Measurements from ENCODE around the gene C15orf39.

The C15orf39 gene

DNA sequence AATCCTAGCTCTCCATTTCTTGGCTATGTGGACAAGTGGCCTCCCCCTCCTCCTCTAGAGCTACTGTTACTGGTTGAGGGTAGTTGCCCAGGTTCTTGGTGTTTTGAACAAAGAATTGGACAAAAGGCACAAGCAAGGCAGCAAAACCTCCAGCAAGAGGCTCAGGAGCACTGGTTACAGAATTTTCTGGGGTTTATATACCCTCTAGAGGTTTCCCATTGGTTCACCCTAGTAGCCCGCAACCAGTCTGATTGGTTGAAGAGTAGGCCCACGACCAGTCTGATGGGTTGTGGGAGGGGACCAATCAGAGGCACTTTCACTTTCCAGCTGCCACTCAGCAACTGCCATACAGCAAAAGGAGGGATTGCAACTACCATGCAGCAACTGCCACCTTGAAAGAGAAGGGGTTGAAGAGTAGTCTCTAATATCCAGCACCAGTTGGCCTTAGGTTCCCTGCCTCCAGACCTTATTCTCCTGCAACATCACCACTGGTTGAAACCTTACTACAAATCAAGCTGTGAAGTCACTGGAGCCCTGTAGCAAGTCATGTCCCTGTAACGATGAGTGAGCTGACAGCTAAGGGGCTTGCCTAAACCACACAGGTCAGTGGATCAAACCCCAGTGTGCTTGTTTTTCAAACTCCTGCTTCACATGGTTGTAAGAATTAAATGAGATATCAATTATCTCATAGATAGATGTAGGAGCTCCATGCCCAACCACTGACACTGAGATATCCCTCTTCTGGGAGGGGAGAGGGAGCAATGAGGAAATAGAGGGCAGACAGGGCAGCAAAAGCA lies 2.9 kb upstream of the C15orf39 start:
- Mint-ChIP-seq H3K4me1 (ENCODE audit: low read depth) (peaks cover 33% of the 10 kb centered on the region), H3K36me3 (ENCODE audit: low read depth) (peaks cover 9% of the 10 kb centered on the region), H3K27ac (no peak overlapping the region), H3K9me3 (no peaks in the 10 kb centered on the region), H3K27me3 (peaks cover 12% of the 10 kb centered on the region), H3K4me3 (no peak overlapping the region)
- no peak for DNase-seq

DNA sequence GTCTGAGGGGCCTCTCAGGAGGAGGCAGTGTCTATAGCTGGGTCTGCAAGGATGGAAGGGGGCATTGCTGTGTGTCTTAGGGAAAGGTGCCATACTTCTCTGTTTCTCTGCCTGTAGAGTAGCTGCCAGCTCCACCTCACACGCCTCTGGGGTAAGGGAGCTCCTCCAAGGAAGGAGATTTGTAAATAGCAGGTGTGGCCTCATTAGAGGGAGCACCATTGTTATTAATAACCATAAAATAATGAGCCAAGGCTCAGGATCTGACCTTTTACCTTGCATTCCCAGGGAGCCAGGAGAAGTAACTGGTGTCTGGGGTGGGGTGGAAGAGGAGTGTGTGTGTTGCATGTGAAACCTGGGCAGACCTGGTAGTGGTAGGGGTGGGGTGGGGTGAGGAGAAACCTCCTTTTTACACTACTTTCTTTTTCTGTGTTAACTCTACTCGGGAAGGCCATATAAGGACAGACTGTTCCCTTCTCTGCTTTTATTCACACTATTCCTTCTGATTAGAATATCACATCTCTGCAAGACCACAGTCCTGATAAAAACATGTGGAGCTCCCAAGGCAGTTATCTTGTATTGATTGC lies 2.2 kb upstream of the C15orf39 start:
- H3K4me3 Mint-ChIP-seq: no peak overlapping the region

GRCh38 chr15:75200391-75200764 lies 1.3 kb upstream of the C15orf39 start:
- H3K27me3 Mint-ChIP-seq: no peaks in the 10 kb centered on the region
- peak overlapping the region; percentile 90 for H3K27ac Mint-ChIP-seq
- no peaks in the 10 kb centered on the region for H3K9me3 Mint-ChIP-seq
- no peak for DNase-seq
- H3K36me3 Mint-ChIP-seq (ENCODE audit: low read depth): peaks cover 16% of the 10 kb centered on the region
- H3K4me3 Mint-ChIP-seq: peak overlapping the region; percentile 83
- peaks cover 48% of the 10 kb centered on the region for H3K4me1 Mint-ChIP-seq (ENCODE audit: low read depth)

More for the DNA sequence above, 2.2 kb upstream of the C15orf39 start:
- no peaks in the 10 kb centered on the region for H3K9me3 Mint-ChIP-seq
- peaks cover 5% of the 10 kb centered on the region for H3K27me3 Mint-ChIP-seq
- peaks cover 9% of the 10 kb centered on the region for H3K36me3 Mint-ChIP-seq (ENCODE audit: low read depth)
- DNase-seq: no peak
- no peak overlapping the region for H3K27ac Mint-ChIP-seq
- peaks cover 40% of the 10 kb centered on the region for H3K4me1 Mint-ChIP-seq (ENCODE audit: low read depth)

DNA sequence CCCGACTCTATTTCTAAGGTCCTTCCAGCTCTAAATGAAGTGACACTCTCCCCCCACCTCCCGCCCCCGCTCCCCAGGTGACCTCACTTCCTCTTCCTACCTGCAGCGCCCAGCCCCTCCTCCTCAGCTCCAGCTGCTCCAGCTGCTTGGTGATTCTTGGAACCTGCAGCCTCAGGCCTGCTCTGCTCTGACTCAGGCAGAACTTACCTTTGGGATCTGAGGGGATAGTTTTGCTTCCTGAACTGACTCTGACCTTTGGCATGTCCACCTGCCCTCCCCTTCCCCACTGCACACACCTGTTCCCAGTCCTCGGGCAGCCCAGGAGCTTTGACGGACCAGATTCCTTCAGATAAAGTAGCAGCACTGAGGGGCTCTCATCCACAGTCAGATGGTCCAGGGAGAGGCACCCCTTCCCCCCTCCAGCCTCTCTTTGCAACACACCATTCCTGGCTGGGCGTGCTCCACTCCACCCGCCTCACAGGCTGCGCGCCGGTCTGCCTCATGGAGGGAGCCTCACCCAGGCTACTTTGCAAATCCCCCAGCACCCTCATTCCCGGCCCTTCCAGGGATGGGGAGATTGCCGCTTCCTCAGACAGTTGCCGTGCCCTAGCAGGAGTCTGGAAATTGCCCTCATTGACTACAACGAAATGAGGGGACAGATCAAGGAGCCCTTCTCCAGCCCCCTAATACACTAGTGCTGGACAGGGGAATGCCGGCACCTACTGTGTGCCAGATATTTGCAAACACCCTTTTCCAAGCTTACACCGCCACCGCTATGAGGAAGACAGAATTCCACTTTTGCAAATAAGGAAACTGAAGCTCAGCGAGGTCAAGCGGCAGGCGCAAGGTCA lies 692 bp upstream of the C15orf39 start:
- no peaks in the 10 kb centered on the region for H3K27me3 Mint-ChIP-seq
- peak; percentile 62 for DNase-seq

GRCh38 chr15:75202251-75203016 lies 752 bp downstream of the C15orf39 start:
- H3K27me3 Mint-ChIP-seq: no peaks in the 10 kb centered on the region
- peaks cover 50% of the 10 kb centered on the region for H3K4me1 Mint-ChIP-seq (ENCODE audit: low read depth)
- peak overlapping the region; percentile 86 for H3K4me3 Mint-ChIP-seq
- no peaks in the 10 kb centered on the region for H3K9me3 Mint-ChIP-seq
- DNase-seq: peak; percentile 86
- peaks cover 33% of the 10 kb centered on the region for H3K36me3 Mint-ChIP-seq (ENCODE audit: low read depth)
- H3K27ac Mint-ChIP-seq: peak overlapping the region; percentile 95

More for the DNA sequence above, 692 bp upstream of the C15orf39 start:
- Mint-ChIP-seq H3K4me3 (peak overlapping the region; percentile 83), H3K27ac (peak overlapping the region; percentile 90), H3K4me1 (ENCODE audit: low read depth) (peaks cover 48% of the 10 kb centered on the region), H3K36me3 (ENCODE audit: low read depth) (peaks cover 21% of the 10 kb centered on the region), H3K9me3 (no peaks in the 10 kb centered on the region)

GRCh38 chr15:75203017-75203907 lies 1.6 kb downstream of the C15orf39 start:
- H3K4me3 Mint-ChIP-seq: peak overlapping the region; percentile 86
- no peaks in the 10 kb centered on the region for H3K27me3 Mint-ChIP-seq
- DNase-seq: no peak
- H3K27ac Mint-ChIP-seq: peak overlapping the region; percentile 95
- H3K4me1 Mint-ChIP-seq (ENCODE audit: low read depth): peaks cover 53% of the 10 kb centered on the region
- no peaks in the 10 kb centered on the region for H3K9me3 Mint-ChIP-seq
- peaks cover 42% of the 10 kb centered on the region for H3K36me3 Mint-ChIP-seq (ENCODE audit: low read depth)

GRCh38 chr15:75203908-75204263 lies 2.2 kb downstream of the C15orf39 start:
- H3K4me1 Mint-ChIP-seq (ENCODE audit: low read depth): peaks cover 56% of the 10 kb centered on the region
- no peaks in the 10 kb centered on the region for H3K9me3 Mint-ChIP-seq
- no peak for DNase-seq
- H3K27ac Mint-ChIP-seq: peak overlapping the region; percentile 95
- no peaks in the 10 kb centered on the region for H3K27me3 Mint-ChIP-seq
- peak overlapping the region; percentile 86 for H3K4me3 Mint-ChIP-seq
- peaks cover 48% of the 10 kb centered on the region for H3K36me3 Mint-ChIP-seq (ENCODE audit: low read depth)

GRCh38 chr15:75204340-75205063 lies 2.8 kb downstream of the C15orf39 start:
- peaks cover 54% of the 10 kb centered on the region for H3K36me3 Mint-ChIP-seq (ENCODE audit: low read depth)
- no peaks in the 10 kb centered on the region for H3K9me3 Mint-ChIP-seq
- H3K4me1 Mint-ChIP-seq (ENCODE audit: low read depth): peaks cover 56% of the 10 kb centered on the region
- no peaks in the 10 kb centered on the region for H3K27me3 Mint-ChIP-seq
- peak overlapping the region; percentile 86 for H3K4me3 Mint-ChIP-seq
- DNase-seq: peak; percentile 89
- peak overlapping the region; percentile 95 for H3K27ac Mint-ChIP-seq

GRCh38 chr15:75205064-75205395 lies 3.3 kb downstream of the C15orf39 start:
- H3K27ac Mint-ChIP-seq: peak overlapping the region; percentile 95
- peaks cover 59% of the 10 kb centered on the region for H3K36me3 Mint-ChIP-seq (ENCODE audit: low read depth)
- H3K9me3 Mint-ChIP-seq: no peaks in the 10 kb centered on the region
- peak overlapping the region; percentile 86 for H3K4me3 Mint-ChIP-seq
- H3K27me3 Mint-ChIP-seq: no peaks in the 10 kb centered on the region
- peaks cover 55% of the 10 kb centered on the region for H3K4me1 Mint-ChIP-seq (ENCODE audit: low read depth)
- no peak for DNase-seq

- H3K36me3 Mint-ChIP-seq (ENCODE audit: low read depth): peaks cover 69% of the 10 kb centered on the region
- no peaks in the 10 kb centered on the region for H3K27me3 Mint-ChIP-seq
- H3K4me3 Mint-ChIP-seq: no peak overlapping the region
- no peaks in the 10 kb centered on the region for H3K9me3 Mint-ChIP-seq
- peaks cover 54% of the 10 kb centered on the region for H3K4me1 Mint-ChIP-seq (ENCODE audit: low read depth)
- DNase-seq: no peak
- H3K27ac Mint-ChIP-seq: no peak overlapping the region
These were observed 4.3 kb downstream of the C15orf39 start for GRCh38 chr15:75206006-75206405.

DNA sequence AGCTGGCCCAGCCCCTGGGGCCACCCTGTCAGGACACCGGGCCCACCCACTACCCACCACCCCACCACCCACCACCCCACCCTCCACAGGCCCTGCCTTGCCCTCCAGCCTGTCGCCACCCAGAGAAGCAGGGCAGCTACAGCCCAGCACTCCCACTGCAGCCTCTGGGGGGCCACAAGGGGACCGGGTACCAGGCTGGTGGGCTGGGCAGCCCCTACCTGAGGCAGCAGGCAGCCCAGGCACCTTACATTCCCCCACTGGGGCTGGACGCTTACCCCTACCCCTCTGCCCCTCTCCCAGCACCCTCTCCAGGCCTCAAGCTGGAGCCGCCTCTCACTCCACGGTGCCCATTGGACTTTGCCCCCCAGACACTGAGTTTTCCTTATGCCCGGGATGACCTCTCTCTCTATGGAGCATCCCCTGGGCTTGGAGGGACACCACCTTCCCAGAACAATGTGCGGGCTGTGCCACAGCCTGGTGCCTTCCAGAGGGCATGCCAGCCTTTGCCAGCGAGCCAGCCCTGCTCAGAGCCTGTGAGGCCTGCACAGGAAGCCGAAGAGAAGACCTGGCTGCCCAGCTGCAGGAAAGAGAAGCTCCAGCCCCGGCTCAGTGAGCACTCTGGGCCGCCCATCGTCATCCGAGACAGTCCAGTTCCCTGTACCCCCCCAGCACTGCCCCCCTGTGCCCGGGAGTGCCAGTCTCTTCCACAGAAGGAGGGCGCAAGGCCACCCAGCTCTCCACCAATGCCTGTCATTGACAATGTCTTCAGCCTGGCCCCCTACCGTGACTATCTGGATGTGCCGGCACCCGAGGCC lies 5.3 kb downstream of the C15orf39 start:
- Mint-ChIP-seq H3K9me3 (no peaks in the 10 kb centered on the region), H3K27me3 (no peaks in the 10 kb centered on the region), H3K27ac (no peak overlapping the region), H3K4me1 (ENCODE audit: low read depth) (peaks cover 49% of the 10 kb centered on the region), H3K36me3 (ENCODE audit: low read depth) (peaks cover 79% of the 10 kb centered on the region), H3K4me3 (no peak overlapping the region)
- no peak for DNase-seq

GRCh38 chr15:75207618-75208500 lies 6.2 kb downstream of the C15orf39 start:
- H3K9me3 Mint-ChIP-seq: no peaks in the 10 kb centered on the region
- H3K36me3 Mint-ChIP-seq (ENCODE audit: low read depth): peaks cover 84% of the 10 kb centered on the region
- H3K4me1 Mint-ChIP-seq (ENCODE audit: low read depth): peaks cover 49% of the 10 kb centered on the region
- H3K27ac Mint-ChIP-seq: no peak overlapping the region
- H3K27me3 Mint-ChIP-seq: no peaks in the 10 kb centered on the region
- no peak overlapping the region for H3K4me3 Mint-ChIP-seq
- no peak for DNase-seq

All from activated T-cell treated with anti-CD3 and anti-CD28 coated beads, Interleukin-2, amount 50 U/mL, for 24 hours (primary cell).